NK-92 treated with Interleukin-12 subunit alpha and Interleukin-12 subunit beta, amount 100 ng/mL, for 24 hours (cell line): Measurements from ENCODE around the gene GJA5.

ENCODE experiments used
- DNase-seq: peaks from one replicate; lab custom pipeline; 2025; lab: John Stamatoyannopoulos, UW

Gene GJA5

DNA sequence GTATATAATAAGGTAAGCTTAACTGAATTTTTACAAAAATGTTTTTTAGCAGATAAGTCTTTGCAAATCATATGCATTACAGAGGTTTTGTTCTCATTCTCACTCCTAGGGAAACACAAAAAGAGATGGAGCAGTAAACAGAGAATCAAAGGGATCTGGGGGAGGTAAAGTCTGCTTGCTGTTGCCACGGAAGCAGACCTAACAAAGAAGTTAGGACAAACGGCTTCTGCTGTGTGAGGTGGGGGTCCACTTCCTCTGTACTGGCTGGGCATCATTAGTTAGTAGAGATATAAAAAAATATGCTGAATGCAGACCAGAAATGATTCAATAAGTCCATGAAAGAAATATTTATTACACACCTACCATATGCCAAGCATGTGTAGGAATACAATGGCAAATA lies 34.2 kb downstream of the GJA5 start:
- no peak for DNase-seq

DNA sequence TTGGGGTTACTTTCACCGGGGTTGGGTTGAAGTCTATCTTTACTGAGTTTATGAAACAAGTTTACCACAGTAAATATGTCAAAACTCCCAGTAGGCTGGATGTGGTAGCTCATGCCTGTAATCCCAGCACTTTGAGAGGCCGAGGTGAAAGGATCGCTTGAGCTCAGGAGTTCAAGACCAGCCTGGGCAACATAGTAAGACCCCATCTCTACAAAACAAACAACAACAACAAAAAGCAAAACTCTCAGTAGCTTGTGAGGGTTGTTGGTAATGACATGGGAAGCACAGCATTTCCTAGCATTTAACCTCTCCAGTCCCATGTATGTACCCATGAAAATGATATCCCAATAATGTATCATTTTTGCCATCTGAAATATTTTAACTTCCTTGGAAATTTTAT lies 34.7 kb downstream of the GJA5 start:
- DNase-seq, result no peak

GRCh38 chr1:147723691-147724323 lies 36.6 kb downstream of the GJA5 start:
- DNase-seq, result no peak

DNA sequence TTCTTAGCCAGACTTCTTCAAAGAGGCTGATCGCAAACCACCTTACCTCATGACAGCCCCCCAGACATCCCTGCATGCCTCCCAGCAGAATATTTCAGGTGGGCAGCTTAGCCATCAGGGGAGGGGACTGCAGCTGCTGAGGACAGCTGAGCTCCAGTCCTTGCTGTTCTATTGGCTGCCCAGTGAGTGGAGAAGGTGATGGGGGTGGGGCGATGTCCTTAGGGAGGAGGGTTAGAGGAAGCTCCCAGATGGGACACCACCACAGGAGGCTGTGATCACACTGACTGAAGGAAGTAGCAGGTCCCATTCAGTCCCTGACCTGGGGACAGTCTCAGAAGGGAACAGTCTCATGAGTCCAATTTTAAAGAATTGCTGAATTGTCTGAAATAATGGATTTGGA lies 38.3 kb downstream of the GJA5 start:
- no peak for DNase-seq

DNA sequence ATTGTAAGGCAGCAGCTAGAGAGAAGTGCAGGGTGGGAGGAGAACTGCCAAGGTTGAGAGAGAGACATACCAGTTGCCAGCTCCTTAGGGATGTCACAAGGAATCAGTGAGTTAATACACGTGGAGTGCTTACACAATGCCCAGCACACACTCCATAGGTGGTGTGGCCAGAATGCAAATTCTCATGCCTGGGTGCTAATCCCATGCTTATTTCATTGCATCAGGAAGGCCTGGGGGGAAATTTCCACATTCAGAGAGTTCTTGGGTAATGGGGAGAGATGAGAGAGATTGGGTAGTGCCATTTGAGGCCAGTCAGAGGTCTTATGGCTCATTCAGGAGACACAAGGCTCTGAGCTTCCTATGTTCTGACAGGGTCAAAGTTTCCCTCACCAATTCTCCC lies 38.7 kb downstream of the GJA5 start:
- no peak for DNase-seq

GRCh38 chr1:147720557-147720956 lies 39.8 kb downstream of the GJA5 start:
- DNase-seq, result no peak

- DNase-seq, result no peak
Measured at GRCh38 chr1:147719711-147720225, 40.6 kb downstream of the GJA5 start.

- DNase-seq, result no peak
Measured at GRCh38 chr1:147719029-147719698, 41.2 kb downstream of the GJA5 start.

GRCh38 chr1:147717706-147718097 lies 42.7 kb downstream of the GJA5 start:
- no peak for DNase-seq

- DNase-seq, result no peak
Measured at GRCh38 chr1:147717051-147717705, 43.2 kb downstream of the GJA5 start.

DNA sequence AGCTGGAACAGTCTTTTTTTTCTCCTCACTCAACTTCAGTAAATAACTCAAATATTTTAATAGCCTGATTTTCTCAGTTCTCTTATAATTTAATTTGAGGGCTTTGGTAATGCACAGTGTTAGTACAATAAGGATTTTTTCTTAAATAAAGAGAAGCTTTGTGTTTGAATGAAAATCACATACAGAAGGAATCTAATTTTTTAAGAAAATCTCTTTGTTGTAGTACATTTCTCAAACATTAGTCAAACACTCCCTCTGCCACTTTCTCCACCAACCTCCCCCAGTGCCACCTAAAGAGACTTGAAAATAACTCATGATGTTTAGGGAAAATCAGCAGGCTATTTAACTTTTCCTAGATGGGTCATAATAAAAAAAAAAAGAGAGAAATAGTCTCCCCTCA lies 47.8 kb downstream of the GJA5 start:
- DNase-seq, result no peak
